ENCODE data around the gene MAP2K7.

The MAP2K7 gene

GRCh38 chr19:7888826-7889217 is 14.9 kb upstream of the MAP2K7 start:
- TF ChIP-seq REST (IDR thresholded peaks at IDR 0.05; ENCODE audit: low read depth), result no peak
- no peak for TF ChIP-seq YY1 (IDR thresholded peaks at IDR 0.05; ENCODE audit: low read depth)
- TF ChIP-seq USF1 (IDR thresholded peaks at IDR 0.05), result no peak
- no peak for TF ChIP-seq TCF12 (IDR thresholded peaks at IDR 0.05; ENCODE audit: low read depth)
- TF ChIP-seq CEBPB (IDR thresholded peaks at IDR 0.05), result no peak
- no peak for TF ChIP-seq MAX (IDR thresholded peaks at IDR 0.05)
- TF ChIP-seq TAF1 (IDR thresholded peaks at IDR 0.05; ENCODE audit: low read depth), result no peak

GRCh38 chr19:7894612-7895309 is 8.9 kb upstream of the MAP2K7 start:
- no peak for TF ChIP-seq FOXM1 (IDR thresholded peaks at IDR 0.05; ENCODE audit: borderline replicate concordance, low read depth)
- TF ChIP-seq CREB1 (IDR thresholded peaks at IDR 0.05; ENCODE audit: low read depth), result no peak
- TF ChIP-seq TCF12 (IDR thresholded peaks at IDR 0.05; ENCODE audit: low read depth), result no peak; the same call in 1 of the 2 replicates
- no peak for TF ChIP-seq CEBPB (IDR thresholded peaks at IDR 0.05)
- TF ChIP-seq MAX (IDR thresholded peaks at IDR 0.05), result no peak
- TF ChIP-seq ZBTB7A (IDR thresholded peaks at IDR 0.05; ENCODE audit: low read depth), result 0 out of 2 replicates have a peak, but pooled peaks have one; percentile 52
- TF ChIP-seq EGR1 (IDR thresholded peaks at IDR 0.05), result 0 out of 2 replicates have a peak, but pooled peaks have one; percentile 6
- no peak for TF ChIP-seq REST (IDR thresholded peaks at IDR 0.05; ENCODE audit: low read depth)
- TF ChIP-seq USF1 (IDR thresholded peaks at IDR 0.05), result no peak
- TF ChIP-seq NFIC (IDR thresholded peaks at IDR 0.05), result peak; percentile 36; the same call in 1 of the 2 replicates
- TF ChIP-seq TEAD4 (IDR thresholded peaks at IDR 0.05), result no peak
- no peak for TF ChIP-seq YY1 (IDR thresholded peaks at IDR 0.05; ENCODE audit: low read depth)
- no peak for TF ChIP-seq RAD21 (IDR thresholded peaks at IDR 0.05; ENCODE audit: low read depth)
- TF ChIP-seq EP300 (IDR thresholded peaks at IDR 0.05; ENCODE audit: borderline replicate concordance), result no peak
- peak; percentile 35; the same call in 1 of the 2 replicates for TF ChIP-seq TAF1 (IDR thresholded peaks at IDR 0.05; ENCODE audit: low read depth)

GRCh38 chr19:7895565-7895964 is 8.1 kb upstream of the MAP2K7 start:
- TF ChIP-seq USF1 (IDR thresholded peaks at IDR 0.05), result no peak
- no peak for TF ChIP-seq TCF12 (IDR thresholded peaks at IDR 0.05; ENCODE audit: low read depth)
- no peak for TF ChIP-seq YY1 (IDR thresholded peaks at IDR 0.05; ENCODE audit: low read depth)
- TF ChIP-seq RAD21 (IDR thresholded peaks at IDR 0.05; ENCODE audit: low read depth), result no peak

GRCh38 chr19:7897292-7897691 is 6.4 kb upstream of the MAP2K7 start:
- no peak for TF ChIP-seq USF1 (IDR thresholded peaks at IDR 0.05)
- TF ChIP-seq TAF1 (IDR thresholded peaks at IDR 0.05; ENCODE audit: low read depth), result no peak
- no peak for TF ChIP-seq TCF12 (IDR thresholded peaks at IDR 0.05; ENCODE audit: low read depth)

GRCh38 chr19:7898967-7899366 is 4.7 kb upstream of the MAP2K7 start:
- TF ChIP-seq CREB1 (IDR thresholded peaks at IDR 0.05; ENCODE audit: low read depth) (no peak), TCF12 (IDR thresholded peaks at IDR 0.05; ENCODE audit: low read depth) (no peak), YY1 (IDR thresholded peaks at IDR 0.05; ENCODE audit: low read depth) (no peak), TAF1 (IDR thresholded peaks at IDR 0.05; ENCODE audit: low read depth) (no peak), CEBPB (IDR thresholded peaks at IDR 0.05) (no peak)

Measured in Ishikawa (cell line).